HG03521 (cell line): Measurements from ENCODE around the gene PSAPL1.

Experiments used
- ATAC-seq: cut with Tn5 transposase; IDR thresholded peaks from one replicate; pipeline ENCODE4 v1.9.1; 2021; ENCODE audit warnings: mild to moderate bottlenecking, moderate library complexity; ENCODE audit not compliant: unreplicated experiment

PSAPL1 gene

GRCh38 chr4:7434766-7435150, at the start of gene PSAPL1:
PSAPL1 (minus strand) TSS chr4:7434930; CDS start chr4:7434879, 51 bp downstream.
- ATAC-seq, result no peak

- no peak for ATAC-seq
Measured at GRCh38 chr4:7481227-7481626, 46.5 kb upstream of the PSAPL1 start.

GRCh38 chr4:7480423-7480822, 45.7 kb upstream of the PSAPL1 start:
- ATAC-seq, result no peak

GRCh38 chr4:7478665-7479064, 43.9 kb upstream of the PSAPL1 start:
- ATAC-seq, result no peak

GRCh38 chr4:7477695-7478094, 43.0 kb upstream of the PSAPL1 start:
- ATAC-seq, result no peak

GRCh38 chr4:7476820-7477219, 42.1 kb upstream of the PSAPL1 start:
- no peak for ATAC-seq

- ATAC-seq, result no peak
Measured at GRCh38 chr4:7475207-7475606, 40.5 kb upstream of the PSAPL1 start.

- no peak for ATAC-seq
Measured at GRCh38 chr4:7474320-7474719, 39.6 kb upstream of the PSAPL1 start.

- ATAC-seq, result no peak
Measured at GRCh38 chr4:7473081-7473480, 38.4 kb upstream of the PSAPL1 start.

GRCh38 chr4:7472442-7473013, 37.8 kb upstream of the PSAPL1 start:
- ATAC-seq, result no peak

- ATAC-seq, result no peak
Measured at GRCh38 chr4:7470522-7471128, 35.9 kb upstream of the PSAPL1 start.

- ATAC-seq, result no peak
Measured at GRCh38 chr4:7470111-7470510, 35.4 kb upstream of the PSAPL1 start.

GRCh38 chr4:7469023-7469422, 34.3 kb upstream of the PSAPL1 start:
- no peak for ATAC-seq

GRCh38 chr4:7467471-7467870, 32.7 kb upstream of the PSAPL1 start:
- ATAC-seq, result no peak

- ATAC-seq, result no peak
Measured at GRCh38 chr4:7466904-7467303, 32.2 kb upstream of the PSAPL1 start.

GRCh38 chr4:7466215-7466614, 31.5 kb upstream of the PSAPL1 start:
- ATAC-seq, result no peak

GRCh38 chr4:7465017-7465416, 30.3 kb upstream of the PSAPL1 start:
- ATAC-seq, result no peak

- no peak for ATAC-seq
Measured at GRCh38 chr4:7464259-7464655, 29.5 kb upstream of the PSAPL1 start.

- ATAC-seq, result no peak
Measured at GRCh38 chr4:7463566-7464258, 29.0 kb upstream of the PSAPL1 start.

GRCh38 chr4:7462509-7462971, 27.8 kb upstream of the PSAPL1 start:
- no peak for ATAC-seq

- ATAC-seq, result no peak
Measured at GRCh38 chr4:7461230-7461629, 26.5 kb upstream of the PSAPL1 start.

- ATAC-seq, result no peak
Measured at GRCh38 chr4:7460566-7460965, 25.8 kb upstream of the PSAPL1 start.
